ENCODE data around the gene PIGP.
"Not testable (repeated sequence)": the region's sequence is repeated elsewhere in the genome, so short reads cannot be mapped to it uniquely, and the experiment has no call there.

Gene PIGP

GRCh38 chr21:37039411-37040075 is 33.3 kb downstream of the PIGP start:
- H3K4me1 ChIP-seq (ENCODE audit: control insufficient read depth, insufficient read depth, low read length) = peaks cover 3% of the 10 kb centered on the region
- no peak overlapping the region for H3K9ac ChIP-seq (ENCODE audit: low read depth, low read length)
- no peak overlapping the region for H3K4me3 ChIP-seq (ENCODE audit: low read depth, low read length)
- H3K27me3 ChIP-seq (ENCODE audit: control insufficient read depth, insufficient read depth, low read length) = peaks cover 63% of the 10 kb centered on the region
- H3K36me3 ChIP-seq (ENCODE audit: control insufficient read depth, insufficient read depth, low read length) = no peaks in the 10 kb centered on the region
- H3K9me3 ChIP-seq (ENCODE audit: control insufficient read depth, insufficient read depth, low read length) = no peaks in the 10 kb centered on the region

GRCh38 chr21:37036177-37036576 is 36.7 kb downstream of the PIGP start:
- no peaks in the 10 kb centered on the region for H3K36me3 ChIP-seq (ENCODE audit: control insufficient read depth, insufficient read depth, low read length)
- no peak overlapping the region for H3K9ac ChIP-seq (ENCODE audit: low read depth, low read length)
- peaks cover 3% of the 10 kb centered on the region for H3K4me1 ChIP-seq (ENCODE audit: control insufficient read depth, insufficient read depth, low read length)
- H3K27me3 ChIP-seq (ENCODE audit: control insufficient read depth, insufficient read depth, low read length) = peaks cover 51% of the 10 kb centered on the region
- H3K9me3 ChIP-seq (ENCODE audit: control insufficient read depth, insufficient read depth, low read length) = no peaks in the 10 kb centered on the region
- H3K4me3 ChIP-seq (ENCODE audit: low read depth, low read length) = no peak overlapping the region

- not testable (repeated sequence) for H3K9ac ChIP-seq (ENCODE audit: low read depth, low read length); H3K36me3 ChIP-seq (ENCODE audit: control insufficient read depth, insufficient read depth, low read length); H3K4me1 ChIP-seq (ENCODE audit: control insufficient read depth, insufficient read depth, low read length); H3K9me3 ChIP-seq (ENCODE audit: control insufficient read depth, insufficient read depth, low read length); H3K4me3 ChIP-seq (ENCODE audit: low read depth, low read length)
- peaks cover 35% of the 10 kb centered on the region for H3K27me3 ChIP-seq (ENCODE audit: control insufficient read depth, insufficient read depth, low read length)
These were observed 38.5 kb downstream of the PIGP start for GRCh38 chr21:37034394-37034793.

- Histone ChIP-seq H3K27me3 (ENCODE audit: control insufficient read depth, insufficient read depth, low read length) (peaks cover 21% of the 10 kb centered on the region), H3K9ac (ENCODE audit: low read depth, low read length) (no peak overlapping the region), H3K4me3 (ENCODE audit: low read depth, low read length) (no peak overlapping the region), H3K36me3 (ENCODE audit: control insufficient read depth, insufficient read depth, low read length) (no peaks in the 10 kb centered on the region), H3K4me1 (ENCODE audit: control insufficient read depth, insufficient read depth, low read length) (no peaks in the 10 kb centered on the region), H3K9me3 (ENCODE audit: control insufficient read depth, insufficient read depth, low read length) (no peaks in the 10 kb centered on the region)
These were observed 39.9 kb downstream of the PIGP start for GRCh38 chr21:37032877-37033471.

- no peaks in the 10 kb centered on the region for H3K9me3 ChIP-seq (ENCODE audit: control insufficient read depth, insufficient read depth, low read length)
- no peak overlapping the region for H3K9ac ChIP-seq (ENCODE audit: low read depth, low read length)
- no peaks in the 10 kb centered on the region for H3K36me3 ChIP-seq (ENCODE audit: control insufficient read depth, insufficient read depth, low read length)
- H3K4me1 ChIP-seq (ENCODE audit: control insufficient read depth, insufficient read depth, low read length) = no peaks in the 10 kb centered on the region
- peaks cover 15% of the 10 kb centered on the region for H3K27me3 ChIP-seq (ENCODE audit: control insufficient read depth, insufficient read depth, low read length)
- no peak overlapping the region for H3K4me3 ChIP-seq (ENCODE audit: low read depth, low read length)
These were observed 40.6 kb downstream of the PIGP start for GRCh38 chr21:37032293-37032692.

GRCh38 chr21:37030864-37031263 is 42.0 kb downstream of the PIGP start:
- no peaks in the 10 kb centered on the region for H3K9me3 ChIP-seq (ENCODE audit: control insufficient read depth, insufficient read depth, low read length)
- no peaks in the 10 kb centered on the region for H3K4me1 ChIP-seq (ENCODE audit: control insufficient read depth, insufficient read depth, low read length)
- no peak overlapping the region for H3K9ac ChIP-seq (ENCODE audit: low read depth, low read length)
- H3K36me3 ChIP-seq (ENCODE audit: control insufficient read depth, insufficient read depth, low read length) = no peaks in the 10 kb centered on the region
- no peak overlapping the region for H3K4me3 ChIP-seq (ENCODE audit: low read depth, low read length)
- H3K27me3 ChIP-seq (ENCODE audit: control insufficient read depth, insufficient read depth, low read length) = peaks cover 6% of the 10 kb centered on the region

GRCh38 chr21:37028570-37028969 is 44.3 kb downstream of the PIGP start:
- Histone ChIP-seq H3K4me3 (ENCODE audit: low read depth, low read length) (no peak overlapping the region), H3K36me3 (ENCODE audit: control insufficient read depth, insufficient read depth, low read length) (no peaks in the 10 kb centered on the region)

GRCh38 chr21:37026499-37026898 is 46.4 kb downstream of the PIGP start:
- Histone ChIP-seq H3K4me1 (ENCODE audit: control insufficient read depth, insufficient read depth, low read length) (no peaks in the 10 kb centered on the region), H3K27me3 (ENCODE audit: control insufficient read depth, insufficient read depth, low read length) (peaks cover 3% of the 10 kb centered on the region), H3K9ac (ENCODE audit: low read depth, low read length) (no peak overlapping the region), H3K9me3 (ENCODE audit: control insufficient read depth, insufficient read depth, low read length) (no peaks in the 10 kb centered on the region), H3K36me3 (ENCODE audit: control insufficient read depth, insufficient read depth, low read length) (no peaks in the 10 kb centered on the region), H3K4me3 (ENCODE audit: low read depth, low read length) (no peak overlapping the region)

More at GRCh38 chr21:37028570-37028969, 44.3 kb downstream of the PIGP start:
- no peaks in the 10 kb centered on the region for H3K4me1 ChIP-seq (ENCODE audit: control insufficient read depth, insufficient read depth, low read length)
- H3K9ac ChIP-seq (ENCODE audit: low read depth, low read length) = no peak overlapping the region
- peaks cover 6% of the 10 kb centered on the region for H3K27me3 ChIP-seq (ENCODE audit: control insufficient read depth, insufficient read depth, low read length)
- H3K9me3 ChIP-seq (ENCODE audit: control insufficient read depth, insufficient read depth, low read length) = no peaks in the 10 kb centered on the region

GRCh38 chr21:37017951-37018679 is 54.8 kb downstream of the PIGP start:
- no peaks in the 10 kb centered on the region for H3K27me3 ChIP-seq (ENCODE audit: control insufficient read depth, insufficient read depth, low read length)
- no peak overlapping the region for H3K4me3 ChIP-seq (ENCODE audit: low read depth, low read length)
- no peaks in the 10 kb centered on the region for H3K36me3 ChIP-seq (ENCODE audit: control insufficient read depth, insufficient read depth, low read length)
- no peaks in the 10 kb centered on the region for H3K9me3 ChIP-seq (ENCODE audit: control insufficient read depth, insufficient read depth, low read length)
- H3K9ac ChIP-seq (ENCODE audit: low read depth, low read length) = no peak overlapping the region
- H3K4me1 ChIP-seq (ENCODE audit: control insufficient read depth, insufficient read depth, low read length) = no peaks in the 10 kb centered on the region
